Lower lobe of right lung (tissue), 2 donors: ENCODE data around the gene ALB. TPM values are rescaled to one million over a fixed set of nuclear protein-coding genes. Genes with fewer than 3 reads are reported as not detected.

Experiments
- ATAC-seq, 2 donors: fragments of 200-7000 bp; cut with Tn5 transposase; one replicate each; pipeline ENCODE4 v1.9.1; 2020 to 2022; ENCODE audit warnings: mild to moderate bottlenecking in 2 of 2, moderate library complexity in 2 of 2
- DNase-seq: peaks from one replicate; pipeline ENCODE4 v3.0.0-alpha.2; 2020
- H3K27ac ChIP-seq: fragments of 200-600 bp; one replicate; pipeline ENCODE4 v1.8.0; 2022
- H3K27me3 ChIP-seq: fragments of 200-600 bp; one replicate; pipeline ENCODE4 v1.8.0; 2022; ENCODE audit warnings: low read depth
- H3K36me3 ChIP-seq: fragments of 200-600 bp; one replicate; pipeline ENCODE4 v1.8.0; 2022; ENCODE audit warnings: mild to moderate bottlenecking
- H3K4me1 ChIP-seq: fragments of 200-600 bp; one replicate; pipeline ENCODE4 v1.8.0; 2022
- H3K4me3 ChIP-seq: fragments of 200-600 bp; one replicate; pipeline ENCODE4 v1.8.0; 2022; ENCODE audit warnings: mild to moderate bottlenecking
- H3K9me3 ChIP-seq: fragments of 200-600 bp; one replicate; pipeline ENCODE4 v1.8.0; 2022
- intact Hi-C: fragments of 100-400 bp; cut with DNase I; formaldehyde crosslinking; loops from one replicate; pipeline ENCODE4 v1.11.0; 2022
- total RNA-seq: library from RNA; stranded (reverse); fragmentation: NEBNext Ultra II Directional; extraction: Animal tissue kit (Norgen Biotek cat#: 25700); gene quantifications from one replicate; pipeline ENCODE4 v1.2.1, GENCODE V29; 2021
- TF ChIP-seq, protein P1 (sequence below): fragments of 200-600 bp; IDR thresholded peaks from one replicate; pipeline ENCODE4 v1.8.0; 2022; ENCODE audit warnings: antibody characterized with exemption, mild to moderate bottlenecking
- donor health status: DM: no; HTN: yes; CAD: no; lungs with severe emphysema.

The ALB gene
- total RNA-seq, 1 donor from 2014 or later: 2.3 TPM

GRCh38 chr4:73432169-73433000 is 28.3 kb downstream of the ALB start:
- intact Hi-C loops: no loop called here
- H3K27ac ChIP-seq: no peak overlapping the region
- H3K27me3 ChIP-seq: no peaks in the 10 kb centered on the region
- no peak for ATAC-seq
- H3K36me3 ChIP-seq: no peaks in the 10 kb centered on the region
- DNase-seq: no peak
- no peak overlapping the region for H3K4me3 ChIP-seq
- H3K9me3 ChIP-seq: no peaks in the 10 kb centered on the region
- H3K4me1 ChIP-seq: no peaks in the 10 kb centered on the region
- TF ChIP-seq, protein P1, sequence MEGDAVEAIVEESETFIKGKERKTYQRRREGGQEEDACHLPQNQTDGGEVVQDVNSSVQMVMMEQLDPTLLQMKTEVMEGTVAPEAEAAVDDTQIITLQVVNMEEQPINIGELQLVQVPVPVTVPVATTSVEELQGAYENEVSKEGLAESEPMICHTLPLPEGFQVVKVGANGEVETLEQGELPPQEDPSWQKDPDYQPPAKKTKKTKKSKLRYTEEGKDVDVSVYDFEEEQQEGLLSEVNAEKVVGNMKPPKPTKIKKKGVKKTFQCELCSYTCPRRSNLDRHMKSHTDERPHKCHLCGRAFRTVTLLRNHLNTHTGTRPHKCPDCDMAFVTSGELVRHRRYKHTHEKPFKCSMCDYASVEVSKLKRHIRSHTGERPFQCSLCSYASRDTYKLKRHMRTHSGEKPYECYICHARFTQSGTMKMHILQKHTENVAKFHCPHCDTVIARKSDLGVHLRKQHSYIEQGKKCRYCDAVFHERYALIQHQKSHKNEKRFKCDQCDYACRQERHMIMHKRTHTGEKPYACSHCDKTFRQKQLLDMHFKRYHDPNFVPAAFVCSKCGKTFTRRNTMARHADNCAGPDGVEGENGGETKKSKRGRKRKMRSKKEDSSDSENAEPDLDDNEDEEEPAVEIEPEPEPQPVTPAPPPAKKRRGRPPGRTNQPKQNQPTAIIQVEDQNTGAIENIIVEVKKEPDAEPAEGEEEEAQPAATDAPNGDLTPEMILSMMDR: no peak

GRCh38 chr4:73433140-73433539 is 29.1 kb downstream of the ALB start:
- H3K36me3 ChIP-seq: no peaks in the 10 kb centered on the region
- intact Hi-C loops: no loop called here
- H3K27ac ChIP-seq: no peak overlapping the region
- H3K9me3 ChIP-seq: no peaks in the 10 kb centered on the region
- DNase-seq: no peak
- no peaks in the 10 kb centered on the region for H3K4me1 ChIP-seq
- no peak overlapping the region for H3K4me3 ChIP-seq
- TF ChIP-seq, protein P1: no peak
- no peak for ATAC-seq
- no peaks in the 10 kb centered on the region for H3K27me3 ChIP-seq

DNA sequence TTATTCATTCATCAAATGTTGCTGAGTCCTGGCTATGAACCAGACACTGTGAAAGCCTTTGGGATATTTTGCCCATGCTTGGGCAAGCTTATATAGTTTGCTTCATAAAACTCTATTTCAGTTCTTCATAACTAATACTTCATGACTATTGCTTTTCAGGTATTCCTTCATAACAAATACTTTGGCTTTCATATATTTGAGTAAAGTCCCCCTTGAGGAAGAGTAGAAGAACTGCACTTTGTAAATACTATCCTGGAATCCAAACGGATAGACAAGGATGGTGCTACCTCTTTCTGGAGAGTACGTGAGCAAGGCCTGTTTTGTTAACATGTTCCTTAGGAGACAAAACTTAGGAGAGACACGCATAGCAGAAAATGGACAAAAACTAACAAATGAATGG is 30.2 kb downstream of the ALB start:
- H3K36me3 ChIP-seq: no peaks in the 10 kb centered on the region

DNA sequence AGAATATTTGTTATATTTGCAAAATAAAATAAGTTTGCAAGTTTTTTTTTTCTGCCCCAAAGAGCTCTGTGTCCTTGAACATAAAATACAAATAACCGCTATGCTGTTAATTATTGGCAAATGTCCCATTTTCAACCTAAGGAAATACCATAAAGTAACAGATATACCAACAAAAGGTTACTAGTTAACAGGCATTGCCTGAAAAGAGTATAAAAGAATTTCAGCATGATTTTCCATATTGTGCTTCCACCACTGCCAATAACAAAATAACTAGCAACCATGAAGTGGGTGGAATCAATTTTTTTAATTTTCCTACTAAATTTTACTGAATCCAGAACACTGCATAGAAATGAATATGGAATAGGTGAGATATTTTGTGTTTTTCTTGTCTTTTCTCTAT is 31.9 kb downstream of the ALB start, which contains the start of gene AFP:
AFP (plus strand) TSS at position 238 of the 400 bp plus-strand sequence; CDS start at position 280, 42 bp downstream.
- no peak within 1 kb of the TSS for H3K27ac ChIP-seq
- no peak for DNase-seq
- intact Hi-C loops: no loop called here
- H3K4me3 ChIP-seq: no peak within 1 kb of the TSS
- no peaks in the 10 kb centered on the region for H3K9me3 ChIP-seq
- no peaks in the 10 kb centered on the region for H3K36me3 ChIP-seq
- no peaks in the 10 kb centered on the region for H3K4me1 ChIP-seq
- H3K27me3 ChIP-seq: no peaks in the 10 kb centered on the region
- ATAC-seq: no peak
- TF ChIP-seq, protein P1: no peak

More for the DNA sequence above, 30.2 kb downstream of the ALB start:
- TF ChIP-seq, protein P1: peak; percentile 46
- Histone ChIP-seq H3K4me3 (no peak overlapping the region), H3K27ac (no peak overlapping the region), H3K9me3 (no peaks in the 10 kb centered on the region), H3K4me1 (no peaks in the 10 kb centered on the region), H3K27me3 (no peaks in the 10 kb centered on the region)
- intact Hi-C loops: no loop called here
- ATAC-seq: no peak
- no peak for DNase-seq

- TF ChIP-seq, protein P1: no peak
- DNase-seq: no peak
- Histone ChIP-seq H3K27me3 (no peaks in the 10 kb centered on the region), H3K4me3 (no peak overlapping the region), H3K4me1 (no peaks in the 10 kb centered on the region), H3K27ac (no peak overlapping the region), H3K9me3 (no peaks in the 10 kb centered on the region), H3K36me3 (no peaks in the 10 kb centered on the region)
- intact Hi-C loops: no loop called here
- no peak for ATAC-seq
These were observed 32.8 kb downstream of the ALB start for GRCh38 chr4:73436674-73437557.
